Measurements from ENCODE around the gene SELENOF. TPM values are rescaled to one million over a fixed set of nuclear protein-coding genes. Genes with fewer than 3 reads are reported as not detected.

Gene SELENOF
- total RNA-seq (2022; extraction: Qiagen RNA extraction) = 125 to 173 TPM (median 141 TPM) in 5 replicates

DNA sequence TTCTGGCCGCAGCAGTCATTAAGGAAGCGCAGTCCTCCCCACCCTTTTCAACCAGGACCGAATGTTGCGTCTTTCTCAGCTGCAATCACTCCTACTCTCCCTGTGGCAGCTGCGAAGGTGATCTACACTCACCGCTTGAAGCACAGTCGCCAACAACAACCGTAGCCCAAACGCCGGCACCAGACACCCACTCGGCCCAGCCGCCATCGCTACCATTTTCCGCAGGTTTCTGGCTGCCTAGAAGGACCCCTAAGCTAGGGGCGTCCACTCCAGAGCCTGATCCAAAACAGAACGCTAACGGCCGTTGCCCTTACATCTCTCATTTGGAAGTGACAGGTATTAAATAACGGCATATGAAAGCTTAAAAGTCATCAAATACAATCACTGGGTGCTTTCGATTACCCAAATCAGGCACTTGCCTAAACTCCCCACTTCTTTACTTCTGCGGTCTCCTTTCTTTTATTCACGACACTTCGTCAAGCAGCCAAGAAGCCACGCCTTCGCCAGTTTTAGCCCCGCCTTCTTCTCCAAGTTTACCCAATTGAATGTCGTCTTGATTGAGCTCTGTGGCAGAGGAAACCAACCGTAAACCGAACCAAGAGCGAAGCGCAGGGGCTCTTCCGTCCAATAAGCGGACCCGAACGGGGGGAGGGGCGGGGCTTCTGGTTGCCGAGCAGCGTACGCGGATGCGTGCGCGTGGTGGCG, at the start of gene SELENOF:
Gene SELENOF, minus strand, starts transcription at position 231 of the 705 bp plus-strand sequence. Its CDS starts 15 bp downstream, at position 216.

GRCh38 chr1:86914601-86914997, 673 bp upstream of the SELENOF start, which contains the start of gene HS2ST1:
Gene HS2ST1, plus strand, starts transcription at chr1:86914635.

Other genes with a start within 250 kb of the SELENOF start
- gene SH3GLB1, start 209.6 kb downstream of the SELENOF start, total RNA-seq (2022; extraction: Qiagen RNA extraction) = 32.0 to 42.4 TPM (median 40.3 TPM) in 5 replicates
- gene HS2ST1, start 509 bp upstream of the SELENOF start, total RNA-seq (2022; extraction: Qiagen RNA extraction) = 9.5 to 16.1 TPM (median 12.7 TPM) in 5 replicates